T-helper 1 cell treated with Interleukin-12 subunit alpha and Interleukin-12 subunit beta and Interleukin-4 antibody, amounts not matched to agents 30 ng/mL and 1 ng/mL, for 36 hours (primary cell): ENCODE data around the gene HSCB. TPM values are rescaled to one million over a fixed set of nuclear protein-coding genes. Genes with fewer than 3 reads are reported as not detected.
"Not testable (repeated sequence)": the region's sequence is repeated elsewhere in the genome, so short reads cannot be mapped to it uniquely, and the experiment has no call there.

Experiments
- intact Hi-C: fragments of 100-400 bp; cut with micrococcal nuclease; formaldehyde crosslinking; loops from one replicate; pipeline ENCODE4 v1.15.1; 2024
- total RNA-seq: library from RNA; stranded (reverse); gene quantifications from 2 replicates; pipeline ENCODE4 v1.2.3, GENCODE V29; 2022

Gene HSCB
- total RNA-seq, 1 donor from 2014 or later: 13.3 TPM

DNA sequence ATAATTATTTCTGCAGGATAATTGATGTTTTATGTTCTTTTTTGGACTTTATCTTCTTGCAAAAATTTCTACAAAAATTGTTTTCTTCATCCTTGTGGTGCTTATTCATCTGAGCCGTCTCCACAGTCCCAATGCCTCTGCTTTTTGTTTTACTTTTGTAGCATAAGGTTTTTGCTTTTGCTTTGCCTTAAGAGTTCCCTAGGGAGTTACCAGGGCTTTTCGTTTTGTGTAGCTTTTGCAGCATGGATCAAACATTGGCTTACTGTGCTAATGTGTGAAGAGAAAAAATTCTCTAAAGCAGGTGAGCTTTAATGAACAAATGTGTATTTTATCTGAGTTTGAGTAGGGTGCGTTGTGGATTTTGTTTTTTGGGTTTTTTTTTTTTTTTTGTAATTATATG, 46.8 kb downstream of the HSCB start:
- intact Hi-C loops: no loop called here

DNA sequence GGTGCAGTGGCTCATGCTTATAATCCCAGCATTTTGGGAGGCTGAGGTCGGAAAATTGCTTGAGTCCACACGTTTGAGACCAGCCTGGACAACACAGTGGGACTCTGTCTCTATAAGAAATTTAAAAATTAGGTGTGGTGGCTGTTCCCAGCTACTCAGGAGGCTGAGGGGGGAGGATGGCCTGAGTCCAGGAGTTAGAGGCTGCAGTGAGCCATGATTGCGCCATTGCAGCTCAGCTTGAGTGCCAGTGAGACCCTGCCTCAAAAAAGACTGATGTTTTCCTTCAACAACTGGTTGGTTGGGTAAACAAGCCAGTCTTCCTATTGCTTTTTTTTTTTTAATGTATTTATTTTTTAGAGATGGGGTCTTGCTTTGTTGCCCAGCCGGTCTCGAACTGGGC, 49.3 kb downstream of the HSCB start:
- intact Hi-C loops: loop anchor here (2.0 kb wide), 1 partner anchor 190 kb away; no protein-coding TSS in a partner anchor

DNA sequence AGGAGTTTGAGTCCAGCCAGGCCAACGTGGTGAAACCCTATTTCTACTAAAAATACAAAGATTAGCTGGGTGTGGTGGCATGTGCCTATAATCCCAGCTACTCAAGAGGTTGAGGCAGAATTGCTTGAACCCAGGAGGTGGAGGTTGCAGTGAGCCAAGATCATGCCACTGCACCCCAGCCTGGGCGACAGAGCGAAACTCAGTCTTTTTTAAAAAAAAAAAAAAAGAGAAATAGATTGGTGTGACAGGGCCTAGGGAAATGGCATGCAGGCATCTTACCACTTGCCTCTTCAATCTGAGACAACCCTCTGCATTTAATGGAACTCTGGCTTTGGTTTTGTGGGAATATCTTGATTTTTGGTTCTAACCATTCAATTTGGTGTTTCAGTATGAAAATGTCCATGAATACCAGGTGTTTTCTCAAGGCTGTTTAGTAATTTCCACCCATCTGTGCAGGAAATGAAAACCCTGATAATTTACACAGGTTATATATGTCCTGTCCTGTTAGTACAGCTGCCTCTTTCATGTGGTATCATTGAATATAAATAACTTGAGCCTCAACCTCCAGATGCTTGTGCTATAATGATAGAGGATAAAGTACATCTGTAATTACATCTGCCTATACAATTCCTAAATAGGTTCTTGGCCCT, 50.1 kb downstream of the HSCB start:
- intact Hi-C loops: loop anchor here (2.0 kb wide), 1 partner anchor 191 kb away; no protein-coding TSS in a partner anchor

DNA sequence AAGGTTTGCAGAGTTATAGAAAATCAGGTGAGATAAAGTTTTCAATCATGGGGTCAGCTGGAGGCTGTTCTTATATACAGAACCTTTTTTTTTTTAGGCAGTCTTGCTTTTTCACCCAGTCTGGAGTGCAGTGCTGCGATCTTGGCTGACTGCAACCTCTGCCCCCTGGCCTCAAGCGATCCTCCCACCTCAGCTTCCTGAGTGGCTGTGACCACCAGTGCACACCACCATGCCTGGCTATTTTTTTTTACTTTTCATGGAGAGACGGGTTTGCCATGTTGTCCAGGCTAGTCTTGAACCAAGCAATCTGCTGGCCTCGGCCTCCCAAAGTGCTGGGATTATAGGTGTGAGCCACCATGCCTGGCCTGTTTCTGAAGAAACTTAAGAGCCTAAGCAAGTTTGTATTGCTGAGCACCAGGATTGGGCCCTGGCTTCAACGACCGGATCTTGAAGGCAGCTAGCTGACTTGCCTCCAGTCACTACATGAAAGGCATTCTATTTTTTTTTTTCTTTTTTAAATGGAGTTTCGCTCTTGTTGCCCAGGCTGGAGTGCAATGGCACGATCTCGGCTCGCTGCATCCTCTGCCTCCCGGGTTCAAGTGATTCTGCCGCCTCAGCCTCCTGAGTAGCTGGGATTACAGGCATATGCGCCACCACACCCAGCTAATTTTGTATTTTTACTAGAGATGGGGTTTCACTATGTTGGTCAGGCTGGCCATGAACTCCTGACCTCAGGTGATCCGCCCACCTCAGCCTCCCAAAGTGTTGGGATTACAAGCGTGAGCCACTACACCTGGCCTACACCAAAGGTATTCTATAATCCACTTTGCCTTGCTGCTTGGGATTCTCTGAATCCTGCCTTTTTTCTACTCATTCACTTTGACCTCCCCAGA, 50.9 kb downstream of the HSCB start:
- intact Hi-C loops: no loop called here

GRCh38 chr22:28793976-28794584, 52.2 kb downstream of the HSCB start:
- intact Hi-C loops: no loop called here

GRCh38 chr22:28795071-28795693, 53.3 kb downstream of the HSCB start:
- intact Hi-C loops: no loop called here

- intact Hi-C loops: no loop called here
These were observed 54.4 kb downstream of the HSCB start for GRCh38 chr22:28795932-28796856.

DNA sequence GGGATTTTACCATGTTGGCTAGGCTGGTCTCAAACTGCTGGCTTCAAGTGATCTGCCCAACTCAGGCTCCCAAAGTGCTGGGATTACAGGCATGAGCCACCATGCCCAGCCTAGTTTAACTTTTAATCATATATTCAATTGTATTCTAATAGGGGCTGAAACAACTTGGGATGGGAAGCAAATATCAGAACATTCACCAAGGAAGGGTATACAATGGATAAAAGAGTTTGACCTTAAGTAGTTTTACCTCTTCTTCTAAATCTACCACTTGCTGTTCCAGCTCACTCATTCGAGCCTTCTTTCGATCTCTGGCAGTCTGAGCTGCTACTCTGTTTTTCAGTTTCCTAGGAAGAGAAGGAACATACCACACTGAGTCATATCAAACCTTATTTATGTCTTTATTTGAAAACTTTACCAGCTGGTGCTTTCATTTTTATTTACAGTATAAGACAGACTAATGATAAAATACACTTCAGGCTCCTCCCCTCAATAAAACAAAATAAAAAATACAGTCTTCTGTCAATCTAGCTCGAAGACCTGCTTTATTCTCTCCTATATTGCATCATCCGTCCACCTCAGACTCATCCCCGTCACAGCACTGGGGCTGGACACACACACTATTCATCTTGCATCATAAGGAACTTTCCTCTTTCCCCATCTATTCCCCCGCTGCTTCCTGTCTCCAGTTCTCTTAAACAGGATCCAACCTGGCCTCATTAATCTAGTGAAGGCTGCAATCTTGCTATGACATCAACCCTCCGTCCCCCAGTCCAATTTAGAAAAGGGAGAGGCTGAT, 57.2 kb downstream of the HSCB start:
- intact Hi-C loops: loop anchor here (1.0 to 2.0 kb wide), 8 partner anchors 24 to 467 kb away; partner anchors contain the start of genes HSCB and ZNRF3

DNA sequence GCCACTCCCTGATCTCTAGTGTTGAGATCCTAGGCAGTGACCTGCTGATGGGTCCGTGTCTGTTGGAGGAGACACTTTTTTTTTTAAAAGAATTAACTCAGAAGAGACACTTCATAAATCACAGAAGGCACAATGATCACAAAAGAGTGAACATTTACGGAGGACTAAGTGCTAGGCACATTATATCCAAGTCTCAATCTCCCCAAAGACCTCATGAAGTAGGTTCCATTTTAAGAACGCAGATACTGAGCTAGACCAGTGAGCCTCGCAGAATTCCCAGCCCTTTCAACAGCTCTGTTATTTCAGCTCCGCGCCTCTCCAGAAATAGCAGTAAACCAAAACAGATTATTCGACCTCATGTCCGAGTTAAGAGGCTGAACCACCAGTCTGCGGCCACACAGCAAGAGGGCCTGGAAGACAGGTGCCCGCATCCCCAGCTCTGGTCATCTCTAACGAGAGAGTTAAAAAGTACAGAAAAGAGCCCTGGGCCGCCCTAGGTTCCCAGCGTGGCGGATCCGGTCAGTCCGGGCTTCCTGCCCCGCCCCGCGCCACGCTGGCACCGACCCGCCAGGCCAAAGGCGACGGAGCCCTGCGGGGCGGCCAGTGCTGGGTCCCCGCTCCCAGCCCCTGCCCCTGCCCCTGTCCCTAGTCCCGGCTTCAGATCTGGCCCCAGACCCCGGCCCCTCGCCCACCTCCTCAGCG, 57.9 kb downstream of the HSCB start:
- intact Hi-C loops: loop anchor here (1.0 to 2.0 kb wide), 8 partner anchors 24 to 467 kb away; partner anchors contain the start of genes HSCB and ZNRF3

DNA sequence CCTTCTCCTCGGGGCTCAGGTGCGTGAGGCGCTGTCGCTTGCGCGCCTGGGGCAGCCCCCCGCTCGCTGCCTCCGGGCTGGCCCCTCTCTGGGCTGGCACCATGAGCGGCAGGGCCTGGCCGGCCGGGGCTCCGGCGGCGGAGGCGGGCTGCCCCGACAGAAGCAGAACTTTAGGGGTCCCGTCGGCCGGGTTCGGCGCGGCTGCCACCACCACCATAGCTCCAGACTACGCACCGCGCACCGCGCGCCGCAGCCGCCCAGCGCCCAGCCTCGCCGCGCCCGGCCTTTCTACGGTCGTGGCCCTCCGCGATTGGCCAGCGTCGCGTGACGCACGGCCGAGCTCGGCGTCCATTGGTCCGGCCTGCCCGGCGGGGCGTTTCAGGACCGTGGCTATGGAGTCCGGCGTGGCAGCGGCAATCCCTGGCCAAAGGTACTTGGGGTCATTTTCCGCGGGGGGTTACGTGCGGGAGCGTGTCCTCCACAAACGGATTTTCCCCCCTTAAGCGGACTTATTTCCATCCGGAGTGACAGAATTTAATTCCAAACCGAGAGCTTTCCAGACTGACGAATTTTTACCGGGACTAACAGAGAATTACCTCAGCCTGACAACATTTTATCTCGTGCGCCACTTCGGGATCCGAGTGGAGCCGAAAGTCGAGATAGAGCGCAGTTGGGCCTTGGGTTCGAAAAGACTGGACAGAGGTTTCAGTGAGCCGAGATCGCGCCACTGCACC, 58.6 kb downstream of the HSCB start, which contains the start of gene XBP1:
XBP1 (minus strand) TSS at position 262 of the 734 bp plus-strand sequence.
- intact Hi-C loops: no loop called here

DNA sequence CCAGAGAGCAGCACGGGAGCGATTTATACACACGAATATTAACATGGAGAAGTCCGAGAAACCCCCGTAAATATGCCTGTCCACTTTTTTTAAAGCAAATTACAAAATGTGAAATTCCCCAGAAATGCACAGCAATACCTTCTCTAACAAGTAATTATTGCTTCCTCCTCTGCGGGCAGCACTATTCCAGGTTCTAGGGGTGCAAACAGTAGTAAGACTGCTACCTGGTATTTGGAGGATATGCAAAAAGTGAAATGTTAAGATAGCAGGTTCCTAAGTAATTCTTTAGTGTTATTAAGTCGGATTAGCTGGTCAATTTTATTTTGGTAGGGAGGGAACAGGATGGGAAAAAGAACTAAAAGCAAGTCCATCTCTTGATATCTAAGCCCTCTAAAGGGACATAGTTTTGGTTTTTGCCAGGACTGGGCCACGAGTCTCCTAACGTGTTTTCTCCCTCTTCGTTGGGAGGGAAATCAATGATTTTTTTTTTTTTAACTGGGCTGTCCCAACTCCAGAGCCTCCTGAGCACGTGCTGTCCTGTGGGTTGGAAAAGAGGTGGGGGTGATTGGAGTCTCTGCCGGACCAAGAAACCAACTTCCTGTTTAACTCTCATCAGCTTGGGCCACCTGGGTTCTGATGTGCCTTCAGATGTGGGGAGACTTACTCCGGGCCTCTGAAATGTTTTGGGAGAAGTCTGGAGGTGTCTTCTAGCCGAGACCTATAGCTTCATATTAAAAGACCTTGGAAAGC, 60.2 kb downstream of the HSCB start:
- intact Hi-C loops: loop anchor here (1.0 kb wide), 1 partner anchor 9 kb away; no protein-coding TSS in a partner anchor

GRCh38 chr22:28802595-28803123, 60.8 kb downstream of the HSCB start:
- intact Hi-C loops: loop anchor here (1.0 kb wide), 1 partner anchor 9 kb away; no protein-coding TSS in a partner anchor

GRCh38 chr22:28805426-28805825, 63.6 kb downstream of the HSCB start:
- intact Hi-C loops: not testable (repeated sequence)
